Measurements from ENCODE around the gene SYNE3.

SYNE3 gene

DNA sequence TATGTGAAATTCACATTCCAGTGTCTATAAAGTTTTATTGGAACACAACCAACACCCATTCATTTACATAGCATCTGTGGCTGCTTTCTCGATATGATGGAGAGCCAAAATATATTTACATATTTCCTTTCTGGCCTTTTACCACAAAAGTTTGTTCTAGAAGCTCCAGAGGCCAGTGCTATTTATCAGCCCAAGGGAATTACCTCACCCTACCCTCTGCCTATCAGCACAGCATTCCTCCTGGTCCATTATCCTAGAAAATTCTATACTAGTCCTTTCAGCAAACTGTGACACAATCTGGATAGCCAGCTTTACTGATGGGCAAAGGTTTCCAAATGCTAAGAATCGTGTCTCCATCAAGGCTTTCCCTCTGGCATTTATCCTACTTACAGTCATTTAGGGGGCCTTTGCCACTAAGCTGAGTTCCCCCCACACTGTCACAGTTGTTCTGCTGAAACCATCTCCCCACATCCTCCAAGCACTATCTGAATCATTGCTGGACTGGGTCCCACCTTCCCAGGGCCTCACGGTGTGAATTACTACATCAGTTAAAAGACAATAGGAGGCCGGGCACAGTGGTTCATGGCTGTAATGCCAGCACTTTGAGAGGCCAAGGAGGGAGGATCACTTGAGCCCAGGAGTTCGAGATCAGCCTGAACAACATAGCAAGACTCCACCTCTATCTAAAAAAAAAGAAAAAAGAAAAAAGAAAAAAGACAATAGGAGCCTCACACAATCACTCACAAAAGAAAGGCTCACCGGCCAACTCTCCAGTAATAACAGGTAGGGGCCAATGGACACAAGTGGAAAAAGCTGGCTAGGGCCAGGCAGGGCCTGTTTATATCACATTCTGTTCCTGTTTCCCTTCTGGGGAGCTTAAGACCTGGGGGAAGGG lies 12.1 kb downstream of the SYNE3 start:
- DNase-seq (ENCODE audit: low read depth in 3 of 3): no peak

DNA sequence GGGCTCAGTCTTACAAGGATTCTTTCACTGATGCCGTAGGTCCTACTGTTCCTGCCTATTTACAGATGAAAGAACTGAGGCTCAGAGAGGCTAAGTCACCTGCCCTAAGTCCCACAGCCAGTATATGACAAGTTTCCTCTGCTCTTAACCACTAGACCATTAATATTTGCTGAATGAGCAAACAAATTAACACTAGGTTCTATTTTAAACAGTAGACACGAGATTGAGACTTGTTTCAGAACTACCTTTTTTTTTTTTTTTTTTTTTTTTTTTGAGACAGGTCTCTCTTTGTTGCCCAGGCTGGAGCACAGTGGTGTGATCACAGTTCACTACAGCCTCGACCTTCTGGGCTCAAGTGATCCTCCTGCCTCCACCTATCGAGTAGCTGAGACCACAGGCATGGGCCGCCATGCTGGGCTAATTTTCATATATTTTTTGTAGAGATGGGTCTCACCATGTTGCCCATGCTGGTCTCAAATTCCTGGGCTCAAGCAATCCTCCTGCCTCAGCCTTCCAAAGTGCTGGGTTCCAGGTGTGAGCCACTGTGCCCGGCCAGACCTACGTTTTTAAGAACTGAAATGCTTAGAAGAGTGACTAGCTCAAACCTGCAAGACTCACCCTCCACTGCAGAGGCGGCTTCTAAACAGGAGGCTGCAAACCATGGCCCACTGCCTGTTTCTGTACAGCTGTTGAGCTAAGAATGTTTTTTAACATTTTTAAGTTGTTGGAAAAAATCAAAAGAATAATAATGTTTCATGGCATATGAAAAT lies 12.9 kb downstream of the SYNE3 start:
- no peak for DNase-seq (ENCODE audit: low read depth in 3 of 3)

DNA sequence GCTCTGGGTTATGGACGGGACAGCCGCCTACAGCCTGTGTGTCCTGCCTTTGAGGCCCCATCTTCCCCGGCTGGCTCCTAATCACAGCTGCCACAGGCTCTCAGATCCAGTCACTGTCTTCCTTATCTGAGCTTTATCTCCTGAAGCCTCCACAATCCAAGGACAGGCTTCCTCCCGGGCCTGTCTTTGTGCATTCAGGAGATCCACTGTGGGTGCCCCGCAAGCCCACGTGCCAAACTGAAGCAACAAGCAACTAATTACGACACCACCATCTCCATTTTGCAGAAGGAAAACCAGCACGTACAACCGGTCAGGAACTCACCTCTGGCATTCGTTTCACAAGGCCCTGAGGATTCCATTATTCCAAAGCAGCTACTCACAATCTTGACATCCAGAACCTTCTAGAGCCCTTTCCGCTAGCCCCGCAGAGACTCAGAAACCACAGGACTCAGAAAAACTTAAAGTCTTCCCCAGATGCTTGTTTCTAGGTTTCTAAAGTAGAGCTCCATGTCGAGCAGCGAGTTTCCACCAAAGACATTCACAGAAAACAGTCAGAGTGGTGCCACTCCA lies 14.0 kb downstream of the SYNE3 start:
- DNase-seq (ENCODE audit: low read depth in 3 of 3): no peak

DNA sequence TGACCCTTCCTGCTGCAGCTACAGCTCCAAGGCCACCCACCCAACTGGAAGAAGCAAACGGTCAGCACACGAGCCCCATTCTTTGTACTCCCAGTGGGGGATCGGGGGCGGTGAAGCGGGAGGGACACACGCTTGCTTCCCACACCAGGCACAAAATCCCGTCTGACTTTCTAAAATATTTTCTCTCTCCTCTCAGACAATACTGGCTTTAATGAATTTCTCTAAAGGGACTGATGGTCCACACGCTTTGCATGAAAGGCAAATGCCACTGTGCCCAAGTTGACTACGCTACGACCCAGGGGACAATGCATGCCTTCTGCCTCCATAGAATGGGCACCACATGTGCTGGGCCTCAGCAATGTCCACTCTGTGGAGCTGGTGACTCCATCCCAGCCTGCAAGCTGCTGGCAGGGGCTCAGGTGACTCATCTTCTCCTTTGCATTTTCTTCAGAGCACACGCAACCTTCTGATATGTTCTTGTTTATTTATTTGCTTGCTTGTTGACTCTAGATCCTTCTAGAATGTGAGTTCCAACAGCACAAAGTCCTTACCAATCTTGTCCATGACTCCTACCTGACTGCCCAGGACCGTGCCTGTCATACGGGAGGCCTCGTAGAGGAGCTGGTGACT lies 15.6 kb downstream of the SYNE3 start:
- DNase-seq (ENCODE audit: low read depth in 3 of 3): no peak

GRCh38 chr14:95500201-95500681 lies 16.2 kb downstream of the SYNE3 start:
- no peak for DNase-seq (ENCODE audit: low read depth in 3 of 3)

- no peak for DNase-seq (ENCODE audit: low read depth in 3 of 3)
Measured at GRCh38 chr14:95499354-95499750, 17.1 kb downstream of the SYNE3 start.

DNA sequence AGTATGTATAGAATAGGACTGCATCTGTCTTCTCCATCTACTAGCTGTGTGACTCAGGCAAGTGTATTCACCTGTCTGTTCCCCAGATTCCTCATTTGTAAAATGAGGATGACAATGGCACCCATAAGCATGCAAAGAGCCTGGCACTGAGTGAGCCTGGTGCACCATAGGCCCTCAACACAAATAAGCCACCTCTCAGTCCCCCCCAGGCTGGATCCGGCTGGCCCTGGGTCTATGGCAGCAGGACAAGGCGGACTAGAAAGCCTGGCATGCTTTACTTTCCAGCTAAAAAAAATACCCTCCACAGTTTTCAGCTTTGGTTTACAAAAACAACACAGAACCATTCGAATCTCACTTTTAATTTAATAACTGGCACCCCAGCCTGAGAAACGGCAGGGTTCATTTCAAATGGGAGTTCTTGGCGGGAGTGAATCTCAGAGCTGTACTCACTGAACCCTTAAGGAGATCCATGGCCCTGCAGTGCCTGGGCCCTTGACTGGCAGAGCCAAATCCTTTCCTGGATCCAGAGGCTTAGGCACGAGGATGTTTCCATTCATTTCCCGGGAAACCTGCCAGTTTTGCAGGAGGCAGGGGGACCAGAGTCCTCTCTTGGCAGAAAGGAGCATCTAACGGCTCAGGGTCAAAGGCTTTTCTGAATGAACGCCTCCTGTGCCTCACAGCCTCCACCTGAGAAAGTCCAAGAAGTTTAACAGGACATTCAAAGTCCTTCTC lies 17.7 kb downstream of the SYNE3 start:
- no peak for DNase-seq (ENCODE audit: low read depth in 3 of 3)

GRCh38 chr14:95497561-95498011 lies 18.9 kb downstream of the SYNE3 start:
- DNase-seq (ENCODE audit: low read depth in 3 of 3): no peak

DNA sequence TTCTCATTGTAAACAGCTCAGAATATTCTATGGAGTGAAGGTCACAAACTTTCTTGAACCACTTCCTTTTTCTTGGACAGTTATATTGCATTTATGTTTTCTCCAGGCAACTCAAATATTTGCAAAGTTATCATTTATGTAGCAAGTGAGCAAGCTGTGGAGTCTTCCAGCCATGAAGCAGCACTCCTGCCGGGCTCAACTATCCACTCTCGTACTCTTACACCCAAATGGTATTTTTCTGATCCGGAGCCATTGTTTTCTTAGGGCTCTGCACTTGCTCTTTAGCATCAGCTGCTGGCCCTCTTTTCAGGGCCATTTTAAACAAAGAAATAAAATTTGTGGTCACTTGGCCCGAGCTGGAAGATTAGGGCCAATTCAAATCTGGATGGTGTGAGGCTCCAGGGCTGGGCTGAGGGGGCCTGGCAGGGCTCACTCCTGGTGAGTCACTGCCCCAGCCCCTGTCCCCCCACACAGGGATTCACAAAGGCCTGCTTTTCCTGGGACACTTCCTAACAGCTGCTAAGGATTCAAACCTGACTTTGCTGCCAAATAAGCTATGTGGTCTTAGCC lies 19.7 kb downstream of the SYNE3 start:
- DNase-seq (ENCODE audit: low read depth in 3 of 3): no peak

DNA sequence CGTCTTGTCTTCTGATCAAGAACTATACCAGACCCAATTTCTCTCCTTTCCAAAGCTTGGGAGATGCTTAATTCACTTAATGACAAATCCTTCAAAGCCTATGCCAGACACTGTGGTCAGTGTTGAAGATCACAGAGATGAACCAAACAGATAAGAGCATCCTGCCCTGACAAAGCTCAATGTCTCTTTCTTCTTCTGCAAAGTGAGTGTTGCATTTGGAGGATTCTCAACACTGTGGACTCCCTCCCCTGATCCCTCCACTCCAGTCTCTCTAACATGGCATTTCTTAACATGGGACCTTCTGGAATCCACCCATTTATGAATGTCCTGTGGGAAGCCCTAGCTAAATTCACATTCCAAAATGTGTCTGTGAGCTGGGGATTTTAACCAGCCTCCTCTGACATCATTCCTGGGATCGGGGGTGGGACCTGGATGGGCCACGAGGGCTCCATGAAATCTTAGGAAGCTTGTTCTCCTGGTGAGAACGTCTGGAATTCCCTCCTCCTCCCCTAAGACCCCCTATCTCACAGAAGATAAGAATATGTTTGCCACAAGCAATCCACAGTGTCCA lies 20.3 kb downstream of the SYNE3 start:
- DNase-seq (ENCODE audit: low read depth in 3 of 3): no peak

DNA sequence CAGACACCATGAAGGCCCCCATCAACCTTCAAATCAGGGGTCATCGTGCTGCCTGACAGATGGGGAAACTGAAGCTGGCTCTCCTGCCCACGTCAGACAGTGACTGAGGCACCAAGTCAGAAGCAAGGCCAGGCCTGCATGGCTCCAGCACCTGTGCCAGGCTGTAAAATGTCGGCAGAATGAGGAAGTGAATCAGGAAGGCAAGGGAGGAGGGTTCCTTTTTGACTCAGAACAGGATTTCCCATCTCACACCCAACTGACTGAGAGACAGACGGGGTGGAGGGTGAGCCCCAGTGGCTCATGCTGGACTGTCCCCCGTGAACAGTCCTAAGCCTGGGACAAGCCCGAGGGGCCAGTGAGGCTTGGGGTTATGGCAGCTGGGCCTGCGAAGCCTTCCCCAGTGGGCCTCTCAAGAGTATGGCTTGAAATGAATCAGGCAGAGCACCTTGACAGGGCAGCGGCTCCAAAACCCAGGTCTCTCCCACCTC lies 20.9 kb downstream of the SYNE3 start:
- DNase-seq (ENCODE audit: low read depth in 3 of 3): no peak

- no peak for DNase-seq (ENCODE audit: low read depth in 3 of 3)
Measured at GRCh38 chr14:95495076-95495475, 21.4 kb downstream of the SYNE3 start.

DNA sequence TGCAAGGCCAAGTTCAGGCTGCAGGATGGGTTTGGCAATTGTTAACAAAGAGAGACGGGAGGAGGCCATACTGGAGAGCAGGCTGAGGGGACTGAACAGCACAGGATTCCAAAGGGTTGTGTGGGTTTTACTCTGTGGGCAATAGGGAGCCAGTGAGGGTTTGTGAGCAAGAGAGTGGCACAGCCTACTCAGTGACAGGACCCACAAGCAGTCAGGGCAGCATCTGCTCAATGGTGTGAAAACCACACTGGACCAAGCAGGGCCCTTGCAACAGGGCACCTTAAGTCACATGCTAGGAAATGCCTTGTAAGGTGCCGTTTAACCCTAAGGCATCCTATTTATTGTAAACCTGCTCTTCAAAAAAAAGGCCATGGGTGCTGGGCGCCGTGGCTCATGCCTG lies 22.0 kb downstream of the SYNE3 start:
- DNase-seq (ENCODE audit: low read depth in 3 of 3): no peak

DNA sequence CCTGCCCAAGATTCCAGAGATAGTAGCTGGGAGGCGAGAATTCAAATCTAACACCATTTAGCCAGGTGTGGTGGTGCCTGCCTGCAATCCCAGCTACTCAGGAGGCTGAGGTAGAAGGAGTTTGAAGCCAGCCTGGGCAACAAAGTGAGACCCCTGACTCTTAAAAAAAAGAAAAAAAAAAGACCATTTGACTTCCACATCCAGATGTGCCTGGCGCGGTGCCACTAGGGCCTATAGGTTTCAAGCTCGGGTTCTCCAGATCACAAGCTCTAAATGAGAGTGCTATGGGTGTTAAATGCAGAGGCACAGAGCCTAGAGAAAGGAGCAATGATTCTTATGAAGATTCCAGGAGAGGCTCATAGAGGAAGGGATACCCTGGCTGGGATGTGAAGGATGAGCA lies 22.5 kb downstream of the SYNE3 start:
- DNase-seq (ENCODE audit: low read depth in 3 of 3): no peak

- no peak for DNase-seq (ENCODE audit: low read depth in 3 of 3)
Measured at GRCh38 chr14:95493503-95493902, 22.9 kb downstream of the SYNE3 start.

- no peak for DNase-seq (ENCODE audit: low read depth in 3 of 3)
Measured at GRCh38 chr14:95491936-95492608, 24.4 kb downstream of the SYNE3 start.

DNA sequence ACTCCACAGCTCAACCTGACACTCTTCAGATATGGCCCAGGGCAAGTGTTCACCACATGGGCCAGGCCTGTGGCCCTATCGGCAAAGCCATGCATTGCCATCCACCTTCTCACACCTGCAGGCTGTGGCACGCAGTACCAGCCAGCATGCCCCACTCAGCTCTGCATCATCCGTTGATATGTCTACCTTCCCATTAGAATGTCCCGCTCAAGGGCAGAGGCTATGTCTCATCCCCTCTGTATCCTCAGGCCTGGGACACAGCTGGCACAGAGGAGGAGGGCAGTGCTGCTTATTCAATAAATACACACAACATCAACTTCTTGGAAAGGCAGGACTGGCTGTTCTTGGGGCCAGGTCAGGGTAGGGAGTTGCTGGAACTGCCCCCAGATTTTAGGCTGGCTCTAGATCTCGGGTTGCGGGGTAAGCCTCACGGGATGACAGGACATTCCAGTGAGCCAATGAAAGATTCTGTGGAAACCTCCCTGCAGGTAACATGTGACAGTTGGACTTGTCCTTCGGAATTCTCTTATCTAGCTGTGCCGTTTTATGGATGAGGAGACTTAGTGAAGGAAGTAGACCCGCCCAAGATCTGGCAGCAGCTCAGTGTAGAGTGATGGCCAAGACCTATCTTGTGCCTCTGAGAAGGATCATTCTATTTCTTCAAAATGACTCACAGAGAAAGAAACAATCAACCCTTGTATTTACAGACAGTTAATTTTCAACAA lies 25.6 kb downstream of the SYNE3 start:
- no peak for DNase-seq (ENCODE audit: low read depth in 3 of 3)

DNA sequence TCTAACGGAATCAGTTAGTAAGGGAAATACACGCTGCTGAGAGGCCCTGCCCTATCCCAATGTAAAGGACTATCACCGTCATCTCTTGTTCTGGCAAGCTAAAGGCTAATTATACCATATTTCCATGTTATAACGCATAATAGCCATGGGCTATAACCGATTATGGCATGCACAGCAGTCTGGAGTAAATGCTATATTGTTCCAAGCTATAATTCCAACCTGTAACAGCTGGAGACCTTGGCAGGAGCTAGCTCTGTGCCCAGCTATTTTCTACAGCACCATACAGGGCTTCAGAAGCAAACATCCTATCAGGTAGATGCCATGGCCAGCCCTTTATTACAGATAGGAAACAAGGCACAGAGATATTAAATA lies 26.3 kb downstream of the SYNE3 start:
- no peak for DNase-seq (ENCODE audit: low read depth in 3 of 3)

Data from stimulated activated CD4-positive, alpha-beta T cell treated with anti-CD3 and anti-CD28 coated beads, TNF-alpha, amount 100 ng/mL, for 48 hours (primary cell).